PC-9 (cell line): ENCODE measurements around the gene ETNK1.

Source experiments
- EZH2 ChIP-seq: fragments of 200-600 bp; sonication (generic); IDR thresholded peaks from 2 replicates; pipeline ENCODE4 v1.8.0; 2017; ENCODE audit warnings: antibody characterized with exemption, low read depth
- TF ChIP-seq, protein P1 (sequence below): fragments of 200-600 bp; sonication (generic); conservative IDR thresholded peaks from 2 replicates; pipeline ENCODE4 v1.6.1; 2017; ENCODE audit warnings: mixed run types, antibody characterized with exemption, mild to moderate bottlenecking, moderate library complexity

- TF ChIP-seq, protein P1, sequence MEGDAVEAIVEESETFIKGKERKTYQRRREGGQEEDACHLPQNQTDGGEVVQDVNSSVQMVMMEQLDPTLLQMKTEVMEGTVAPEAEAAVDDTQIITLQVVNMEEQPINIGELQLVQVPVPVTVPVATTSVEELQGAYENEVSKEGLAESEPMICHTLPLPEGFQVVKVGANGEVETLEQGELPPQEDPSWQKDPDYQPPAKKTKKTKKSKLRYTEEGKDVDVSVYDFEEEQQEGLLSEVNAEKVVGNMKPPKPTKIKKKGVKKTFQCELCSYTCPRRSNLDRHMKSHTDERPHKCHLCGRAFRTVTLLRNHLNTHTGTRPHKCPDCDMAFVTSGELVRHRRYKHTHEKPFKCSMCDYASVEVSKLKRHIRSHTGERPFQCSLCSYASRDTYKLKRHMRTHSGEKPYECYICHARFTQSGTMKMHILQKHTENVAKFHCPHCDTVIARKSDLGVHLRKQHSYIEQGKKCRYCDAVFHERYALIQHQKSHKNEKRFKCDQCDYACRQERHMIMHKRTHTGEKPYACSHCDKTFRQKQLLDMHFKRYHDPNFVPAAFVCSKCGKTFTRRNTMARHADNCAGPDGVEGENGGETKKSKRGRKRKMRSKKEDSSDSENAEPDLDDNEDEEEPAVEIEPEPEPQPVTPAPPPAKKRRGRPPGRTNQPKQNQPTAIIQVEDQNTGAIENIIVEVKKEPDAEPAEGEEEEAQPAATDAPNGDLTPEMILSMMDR = no peak
- no peak for TF ChIP-seq EZH2
Measured at GRCh38 chr12:22578328-22578727, 46.6 kb upstream of the ETNK1 start.
